ENCODE data around the gene OR6A2.
"Not testable (repeated sequence)": the region's sequence is repeated elsewhere in the genome, so short reads cannot be mapped to it uniquely, and the experiment has no call there.

Gene OR6A2

DNA sequence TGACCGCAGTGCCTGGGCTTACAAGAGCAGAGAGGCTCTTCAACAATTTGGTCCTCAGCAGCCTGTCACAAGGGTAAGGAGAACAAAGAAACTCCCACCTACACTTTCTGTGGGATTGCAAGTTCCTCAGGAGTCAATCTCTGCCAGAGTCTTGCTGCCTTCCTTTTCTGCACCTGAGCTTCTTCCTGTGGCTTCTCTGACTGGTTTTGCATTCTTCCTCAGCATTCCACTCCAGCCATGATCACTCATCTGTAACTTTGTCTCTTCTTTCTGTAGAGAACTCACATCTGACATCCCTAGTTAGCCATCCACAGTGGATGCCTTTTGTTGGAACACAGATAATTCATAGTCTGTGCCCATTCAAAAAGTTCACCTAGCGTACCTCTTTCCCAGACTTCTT, 14.2 kb upstream of the OR6A2 start:
- Histone ChIP-seq H3K4me1 (ENCODE audit: control insufficient read depth, insufficient read depth, low read length) (no peaks in the 10 kb centered on the region), H3K4me3 (ENCODE audit: low read length) (no peak overlapping the region), H3K9ac (ENCODE audit: low read depth, low read length) (no peak overlapping the region), H3K4me2 (ENCODE audit: low read length) (no peak overlapping the region), H3K27me3 (ENCODE audit: control insufficient read depth, insufficient read depth, low read length) (no peaks in the 10 kb centered on the region), H3K36me3 (ENCODE audit: insufficient read depth, low read length) (no peaks in the 10 kb centered on the region), H3K9me3 (replicated peaks; ENCODE audit: low read length) (no peaks in the 10 kb centered on the region)

DNA sequence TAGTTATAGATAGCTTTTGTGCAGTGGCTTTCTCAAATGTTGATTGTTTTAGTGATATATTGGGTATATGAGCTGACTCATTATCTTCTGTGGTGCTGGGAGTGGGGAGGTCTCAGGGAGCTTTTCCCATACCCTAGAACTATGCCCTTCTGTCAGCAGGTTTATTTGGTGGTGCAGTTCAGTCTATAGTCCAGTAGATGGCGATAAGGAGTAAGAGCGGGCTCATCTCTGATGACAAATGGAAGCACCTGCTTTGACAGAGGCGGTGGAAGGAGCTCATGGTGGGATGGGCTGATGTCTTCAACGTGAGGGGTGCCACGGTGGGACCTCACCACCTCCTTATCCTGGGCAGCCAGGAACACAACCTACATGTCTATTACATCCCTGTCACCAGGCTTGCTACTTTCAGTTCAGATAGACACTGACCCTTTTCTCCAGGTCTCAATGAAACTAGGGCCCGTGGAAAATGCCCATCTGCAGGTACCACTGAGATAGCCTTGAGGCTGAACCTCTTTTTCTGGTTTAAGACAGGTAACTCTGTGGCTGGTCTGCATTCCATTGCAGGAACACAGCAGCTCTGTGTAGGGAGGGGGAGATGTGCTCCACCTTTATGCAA, 13.0 kb upstream of the OR6A2 start:
- Histone ChIP-seq H3K9ac (ENCODE audit: low read depth, low read length) (no peak overlapping the region), H3K4me1 (ENCODE audit: control insufficient read depth, insufficient read depth, low read length) (no peaks in the 10 kb centered on the region), H3K4me3 (ENCODE audit: low read length) (no peak overlapping the region), H3K27me3 (ENCODE audit: control insufficient read depth, insufficient read depth, low read length) (peaks cover 7% of the 10 kb centered on the region), H3K4me2 (ENCODE audit: low read length) (no peak overlapping the region), H3K36me3 (ENCODE audit: insufficient read depth, low read length) (no peaks in the 10 kb centered on the region), H3K9me3 (replicated peaks; ENCODE audit: low read length) (no peaks in the 10 kb centered on the region)

DNA sequence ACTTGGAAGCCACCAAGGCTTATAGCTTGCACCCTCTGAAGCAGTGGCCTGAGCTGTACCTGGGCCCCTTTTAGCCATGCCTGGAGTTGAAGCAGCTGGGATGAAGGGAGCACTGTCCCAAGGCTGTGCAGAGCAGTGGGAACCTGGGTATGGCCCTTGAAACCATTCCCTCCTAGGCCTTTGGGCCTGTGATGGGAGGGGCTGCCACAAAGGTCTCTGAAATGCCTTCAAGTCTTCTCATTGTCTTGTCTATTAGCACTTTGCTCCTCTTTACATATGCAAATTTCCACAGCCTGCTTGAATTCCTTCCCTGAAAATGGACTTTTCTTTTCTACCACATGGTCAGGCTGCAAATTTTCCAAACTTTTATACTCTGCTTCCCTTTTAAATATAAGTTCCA, 1.6 kb upstream of the OR6A2 start:
- not testable (repeated sequence) for H3K27me3 ChIP-seq (ENCODE audit: control insufficient read depth, insufficient read depth, low read length); H3K36me3 ChIP-seq (ENCODE audit: insufficient read depth, low read length); H3K4me2 ChIP-seq (ENCODE audit: low read length); H3K4me3 ChIP-seq (ENCODE audit: low read length); H3K9ac ChIP-seq (ENCODE audit: low read depth, low read length); H3K9me3 ChIP-seq (replicated peaks; ENCODE audit: low read length); H3K4me1 ChIP-seq (ENCODE audit: control insufficient read depth, insufficient read depth, low read length)

DNA sequence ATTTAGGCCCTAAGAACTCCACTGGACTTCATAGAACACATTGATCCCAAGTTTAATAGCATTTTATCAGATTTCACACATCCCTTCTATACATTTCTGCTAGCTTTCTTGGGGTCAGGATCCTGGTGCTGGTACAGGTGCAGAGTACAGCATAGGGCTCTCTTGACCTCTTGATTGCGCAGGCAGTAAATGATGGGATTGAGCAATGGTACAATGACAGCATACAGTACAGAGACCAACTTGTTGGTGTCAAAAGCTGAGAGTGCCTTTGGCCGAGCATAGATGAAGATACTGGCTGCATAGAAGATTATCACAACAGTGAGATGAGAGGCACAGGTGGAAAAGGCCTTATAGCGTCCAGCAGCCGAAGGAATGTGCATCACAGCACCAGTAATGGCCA, 4.8 kb downstream of the OR6A2 start:
- H3K9ac ChIP-seq (ENCODE audit: low read depth, low read length): no peak overlapping the region
- H3K4me2 ChIP-seq (ENCODE audit: low read length): no peak overlapping the region

DNA sequence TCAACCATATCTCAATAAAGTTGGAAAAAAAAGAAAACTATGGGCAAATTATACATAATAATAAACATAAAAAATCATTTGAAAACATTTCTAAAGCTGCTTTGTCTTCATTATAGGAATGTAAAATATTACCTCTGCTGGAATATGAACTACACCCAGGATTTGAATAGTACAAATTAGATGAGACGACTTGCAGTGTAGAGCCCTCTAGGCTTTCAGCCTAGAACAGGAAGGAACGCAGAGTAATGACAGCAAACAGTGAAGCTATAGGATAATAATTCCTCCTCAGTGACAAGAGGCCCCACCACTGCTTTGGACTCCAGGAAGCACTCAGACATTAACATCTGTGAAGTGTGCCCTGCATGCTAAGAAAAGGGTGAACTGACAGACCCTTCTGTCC, 8.9 kb downstream of the OR6A2 start:
- Histone ChIP-seq H3K4me1 (ENCODE audit: control insufficient read depth, insufficient read depth, low read length) (no peaks in the 10 kb centered on the region), H3K4me2 (ENCODE audit: low read length) (no peak overlapping the region), H3K36me3 (ENCODE audit: insufficient read depth, low read length) (no peaks in the 10 kb centered on the region), H3K9me3 (replicated peaks; ENCODE audit: low read length) (no peaks in the 10 kb centered on the region), H3K4me3 (ENCODE audit: low read length) (no peak overlapping the region), H3K9ac (ENCODE audit: low read depth, low read length) (no peak overlapping the region), H3K27me3 (ENCODE audit: control insufficient read depth, insufficient read depth, low read length) (no peaks in the 10 kb centered on the region)

More for the DNA sequence above, 4.8 kb downstream of the OR6A2 start:
- Histone ChIP-seq H3K27me3 (ENCODE audit: control insufficient read depth, insufficient read depth, low read length) (no peaks in the 10 kb centered on the region), H3K9me3 (replicated peaks; ENCODE audit: low read length) (no peaks in the 10 kb centered on the region), H3K36me3 (ENCODE audit: insufficient read depth, low read length) (no peaks in the 10 kb centered on the region), H3K4me1 (ENCODE audit: control insufficient read depth, insufficient read depth, low read length) (no peaks in the 10 kb centered on the region), H3K4me3 (ENCODE audit: low read length) (no peak overlapping the region)

DNA sequence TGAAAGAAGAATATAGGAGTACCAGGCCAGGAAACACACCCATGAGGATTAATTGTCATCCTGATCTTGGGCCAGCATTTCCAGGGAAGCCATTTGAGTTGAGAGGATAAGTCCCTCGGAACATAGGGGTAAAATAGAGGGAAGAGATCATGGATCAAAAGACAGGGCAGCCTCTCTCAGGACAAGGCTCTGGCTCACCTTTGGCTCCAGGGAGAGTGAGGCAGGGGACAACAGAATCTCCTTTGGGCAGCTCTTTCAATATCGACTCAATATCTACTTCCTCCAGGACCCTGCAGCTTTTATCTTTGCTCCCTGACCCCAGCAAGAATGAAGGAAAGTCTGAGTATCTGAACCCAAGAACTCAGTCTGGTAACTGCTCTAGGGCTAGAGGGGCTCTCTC, 16.8 kb downstream of the OR6A2 start, which contains the start of gene OR2AG1:
Gene OR2AG1, plus strand, starts transcription at position 301 of the 400 bp plus-strand sequence. CDS start 2,018 bp downstream, outside the sequence.
- no peak within 1 kb of the TSS for H3K4me3 ChIP-seq (ENCODE audit: low read length)
- no peaks in the 10 kb centered on the region for H3K4me1 ChIP-seq (ENCODE audit: control insufficient read depth, insufficient read depth, low read length)
- H3K27me3 ChIP-seq (ENCODE audit: control insufficient read depth, insufficient read depth, low read length): peaks cover 10% of the 10 kb centered on the region
- no peak within 1 kb of the TSS for H3K9ac ChIP-seq (ENCODE audit: low read depth, low read length)
- H3K4me2 ChIP-seq (ENCODE audit: low read length): no peak within 1 kb of the TSS
- H3K9me3 ChIP-seq (replicated peaks; ENCODE audit: low read length): no peaks in the 10 kb centered on the region
- no peaks in the 10 kb centered on the region for H3K36me3 ChIP-seq (ENCODE audit: insufficient read depth, low read length)

DNA sequence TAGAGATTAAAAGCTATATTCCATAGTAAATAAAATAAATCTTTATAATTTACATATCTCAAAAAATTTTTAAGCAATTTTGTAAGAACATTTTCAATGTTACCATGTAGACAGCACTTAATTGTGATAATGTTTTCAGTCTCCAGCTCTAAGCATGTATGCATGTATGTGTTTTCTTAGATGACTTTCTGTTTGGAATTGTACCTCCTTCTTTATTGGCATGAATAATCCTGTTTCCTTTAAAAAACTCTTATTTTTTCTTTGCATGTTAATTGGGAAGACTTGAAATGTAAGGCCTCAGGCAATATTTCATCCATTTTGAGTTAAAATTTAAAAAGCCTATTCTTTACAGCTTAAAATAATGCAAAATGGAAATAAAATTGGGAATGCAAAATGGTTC, 18.7 kb downstream of the OR6A2 start:
- Histone ChIP-seq H3K4me3 (ENCODE audit: low read length) (no peak overlapping the region), H3K27me3 (ENCODE audit: control insufficient read depth, insufficient read depth, low read length) (peaks cover 10% of the 10 kb centered on the region), H3K9me3 (replicated peaks; ENCODE audit: low read length) (no peaks in the 10 kb centered on the region), H3K9ac (ENCODE audit: low read depth, low read length) (no peak overlapping the region), H3K4me1 (ENCODE audit: control insufficient read depth, insufficient read depth, low read length) (no peaks in the 10 kb centered on the region), H3K4me2 (ENCODE audit: low read length) (no peak overlapping the region), H3K36me3 (ENCODE audit: insufficient read depth, low read length) (no peaks in the 10 kb centered on the region)

DNA sequence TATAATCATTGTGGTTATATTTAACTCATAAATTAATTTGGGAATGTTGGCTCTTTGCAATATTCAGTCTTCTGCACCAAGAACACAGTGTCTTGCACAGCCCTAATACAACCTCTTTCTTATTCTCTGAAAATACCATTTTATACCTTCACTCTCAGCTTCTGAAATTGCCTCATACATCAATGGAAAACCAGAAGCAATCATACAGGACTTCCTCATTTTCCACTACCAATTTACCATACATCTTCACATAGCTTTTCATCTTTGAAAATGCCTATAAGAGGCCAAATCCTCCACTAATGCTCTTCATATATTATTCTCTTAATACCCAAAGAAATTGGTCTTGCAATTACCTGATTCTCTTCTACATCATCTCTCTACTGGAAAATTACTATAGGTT, 21.0 kb downstream of the OR6A2 start:
- Histone ChIP-seq H3K9ac (ENCODE audit: low read depth, low read length) (no peak overlapping the region), H3K27me3 (ENCODE audit: control insufficient read depth, insufficient read depth, low read length) (peaks cover 9% of the 10 kb centered on the region), H3K4me1 (ENCODE audit: control insufficient read depth, insufficient read depth, low read length) (no peaks in the 10 kb centered on the region), H3K36me3 (ENCODE audit: insufficient read depth, low read length) (no peaks in the 10 kb centered on the region), H3K4me2 (ENCODE audit: low read length) (no peak overlapping the region), H3K4me3 (ENCODE audit: low read length) (no peak overlapping the region), H3K9me3 (replicated peaks; ENCODE audit: low read length) (no peaks in the 10 kb centered on the region)

DNA sequence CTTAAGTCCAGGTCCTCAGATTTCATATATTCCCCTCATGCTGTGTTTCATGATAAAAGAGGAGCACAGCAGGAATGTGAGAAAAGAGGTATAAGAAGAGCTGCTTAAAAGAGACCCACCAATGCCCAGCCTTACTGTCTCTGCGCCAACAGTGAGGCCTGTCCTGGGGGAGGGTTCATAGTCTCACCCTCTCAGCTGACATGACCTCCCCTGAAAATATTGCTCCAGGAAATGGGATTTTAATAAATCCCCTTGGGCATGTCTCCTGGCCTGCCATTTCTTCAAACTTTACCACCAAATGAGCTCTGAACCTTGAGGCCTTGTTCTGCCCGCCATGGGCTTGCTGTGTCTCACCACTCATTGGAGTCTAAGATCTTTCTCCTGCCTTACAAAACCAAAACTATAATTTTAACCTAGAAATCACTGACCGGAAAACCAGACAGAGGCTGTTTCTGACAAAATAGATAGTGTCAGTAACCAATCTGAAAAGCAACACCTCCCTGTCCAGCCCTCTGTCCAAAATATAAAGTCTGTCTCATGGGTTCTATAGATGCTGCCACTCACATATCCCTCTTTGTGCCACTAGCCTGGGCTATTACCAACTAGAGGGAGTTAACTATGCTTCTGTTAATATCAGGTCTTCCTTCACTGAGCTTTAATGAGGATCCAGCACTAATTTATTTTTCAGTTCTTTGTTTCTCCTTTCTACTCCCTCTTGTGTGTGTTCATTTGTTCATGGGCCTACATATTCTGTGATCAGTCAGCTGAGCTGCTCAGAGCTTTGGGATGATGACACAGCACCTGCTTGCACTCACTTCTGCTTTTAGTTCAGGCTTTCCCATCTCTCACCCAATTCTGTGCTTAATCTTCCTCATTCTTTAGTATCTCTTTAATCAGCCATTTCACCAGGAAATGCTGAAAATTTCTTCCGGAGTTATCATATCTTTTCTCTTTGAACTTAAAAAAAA, 27.3 kb downstream of the OR6A2 start, which contains the start of gene OR2AG2:
Gene OR2AG2, minus strand, starts transcription at position 51 of the 968 bp plus-strand sequence. CDS start 3,019 bp downstream, outside the sequence.
- H3K36me3 ChIP-seq (ENCODE audit: insufficient read depth, low read length): no peaks in the 10 kb centered on the region
- no peak within 1 kb of the TSS for H3K4me3 ChIP-seq (ENCODE audit: low read length)
- H3K9me3 ChIP-seq (replicated peaks; ENCODE audit: low read length): no peaks in the 10 kb centered on the region
- no peak within 1 kb of the TSS for H3K4me2 ChIP-seq (ENCODE audit: low read length)
- peaks cover 5% of the 10 kb centered on the region for H3K27me3 ChIP-seq (ENCODE audit: control insufficient read depth, insufficient read depth, low read length)
- H3K9ac ChIP-seq (ENCODE audit: low read depth, low read length): no peak within 1 kb of the TSS
- H3K4me1 ChIP-seq (ENCODE audit: control insufficient read depth, insufficient read depth, low read length): no peaks in the 10 kb centered on the region

DNA sequence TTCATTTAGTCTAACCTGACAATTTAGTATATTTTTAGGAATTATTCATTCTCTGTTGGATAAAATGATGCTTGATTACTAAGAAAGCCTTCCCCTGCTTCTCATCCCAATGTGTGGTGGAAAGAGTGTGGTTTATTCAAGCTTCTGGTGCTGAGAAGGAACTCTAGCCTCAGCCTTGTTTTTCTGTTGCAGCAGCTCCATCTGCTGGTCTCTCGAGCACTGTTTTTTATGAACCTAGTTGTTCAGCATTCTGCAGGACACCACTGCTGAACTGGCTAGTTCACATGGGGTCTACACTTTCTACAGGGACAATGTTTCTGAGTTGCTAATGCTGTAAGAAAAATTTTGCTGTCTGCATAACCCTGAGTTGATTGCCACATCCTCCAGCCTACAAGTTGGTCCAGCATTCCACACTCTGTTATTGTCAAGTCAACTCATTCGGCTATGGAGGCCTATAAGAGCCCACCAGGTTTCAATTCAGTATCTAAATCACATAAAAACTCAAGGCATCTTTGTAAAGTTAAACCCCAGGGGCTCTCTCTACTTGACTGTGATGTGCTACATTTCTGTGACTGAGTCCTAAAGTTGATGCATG, 42.0 kb downstream of the OR6A2 start:
- no peaks in the 10 kb centered on the region for H3K9me3 ChIP-seq (replicated peaks; ENCODE audit: low read length)
- H3K36me3 ChIP-seq (ENCODE audit: insufficient read depth, low read length): no peaks in the 10 kb centered on the region
- no peak overlapping the region for H3K9ac ChIP-seq (ENCODE audit: low read depth, low read length)
- H3K4me1 ChIP-seq (ENCODE audit: control insufficient read depth, insufficient read depth, low read length): no peaks in the 10 kb centered on the region
- no peak overlapping the region for H3K4me2 ChIP-seq (ENCODE audit: low read length)
- H3K27me3 ChIP-seq (ENCODE audit: control insufficient read depth, insufficient read depth, low read length): no peaks in the 10 kb centered on the region
- H3K4me3 ChIP-seq (ENCODE audit: low read length): no peak overlapping the region

DNA sequence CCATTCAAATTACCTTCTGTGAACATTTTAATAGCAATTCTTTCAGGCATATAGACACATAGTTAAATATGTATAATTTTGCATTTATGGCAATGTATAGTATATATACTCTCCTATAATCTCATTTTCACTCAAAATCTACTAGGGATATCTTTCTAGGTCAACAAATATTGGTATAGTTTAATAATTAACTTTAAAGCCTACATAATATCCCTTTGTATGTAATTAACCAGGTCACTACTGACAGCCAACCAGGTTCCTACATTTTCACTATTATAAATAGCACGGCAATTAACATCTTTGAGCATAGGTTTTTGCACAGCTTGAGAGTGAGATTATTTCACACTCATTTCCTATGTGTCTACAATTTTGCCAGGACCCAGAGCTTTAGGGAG, 43.5 kb downstream of the OR6A2 start:
- Histone ChIP-seq H3K9me3 (replicated peaks; ENCODE audit: low read length) (no peaks in the 10 kb centered on the region), H3K4me1 (ENCODE audit: control insufficient read depth, insufficient read depth, low read length) (no peaks in the 10 kb centered on the region), H3K36me3 (ENCODE audit: insufficient read depth, low read length) (no peaks in the 10 kb centered on the region)

More for the DNA sequence above, 43.5 kb downstream of the OR6A2 start:
- Histone ChIP-seq H3K27me3 (ENCODE audit: control insufficient read depth, insufficient read depth, low read length) (no peaks in the 10 kb centered on the region), H3K9ac (ENCODE audit: low read depth, low read length) (no peak overlapping the region), H3K4me2 (ENCODE audit: low read length) (no peak overlapping the region), H3K4me3 (ENCODE audit: low read length) (no peak overlapping the region)
